Activated CD4-positive, alpha-beta T cell treated with anti-CD3 and anti-CD28 coated beads, Interleukin-2, amount 10 ng/mL, durations not matched to agents 7 days and 5 days (primary cell): Measurements from ENCODE around the gene IL18BP. TPM values are rescaled to one million over a fixed set of nuclear protein-coding genes. Genes with fewer than 3 reads are reported as not detected.

Experiments used
- CTCF ChIA-PET: fragments of 350-600 bp; sonication (Branson Sonifier 250); formaldehyde crosslinking; loops from one replicate; lab custom pipeline; 2021; ENCODE audit warnings: antibody characterized with exemption; lab: Charles Lee
- POLR2A ChIA-PET: fragments of 350-600 bp; sonication (Branson Sonifier 250); formaldehyde crosslinking; loops from one replicate; lab custom pipeline; 2021; ENCODE audit warnings: antibody characterized with exemption; lab: Charles Lee
- DNase-seq: peaks from one replicate; pipeline ENCODE4 v3.0.0-alpha.2; 2020
- H3K27ac Mint-ChIP-seq: one replicate; pipeline ENCODE4 v1.8.0; 2021; ENCODE audit warnings: mild to moderate bottlenecking, moderate library complexity, mixed read lengths
- H3K27me3 Mint-ChIP-seq: one replicate; pipeline ENCODE4 v1.8.0; 2021; ENCODE audit warnings: mixed read lengths
- H3K36me3 Mint-ChIP-seq: one replicate; pipeline ENCODE4 v1.8.0; 2021; ENCODE audit warnings: low read depth, mixed read lengths
- H3K4me1 Mint-ChIP-seq: one replicate; pipeline ENCODE4 v1.8.0; 2021; ENCODE audit warnings: mixed read lengths
- H3K4me3 Mint-ChIP-seq: one replicate; pipeline ENCODE4 v1.8.0; 2021; ENCODE audit warnings: mild to moderate bottlenecking, moderate library complexity, mixed read lengths
- H3K9me3 Mint-ChIP-seq: one replicate; pipeline ENCODE4 v1.8.0; 2021; ENCODE audit warnings: mixed read lengths
- total RNA-seq, 2 experiments: library from RNA; stranded (reverse); gene quantifications; one replicate each; pipeline ENCODE4 v1.2.3, GENCODE V29; 2021

The IL18BP gene
- total RNA-seq, 2 experiments from 2014 or later = 15.3 to 16.5 TPM

DNA sequence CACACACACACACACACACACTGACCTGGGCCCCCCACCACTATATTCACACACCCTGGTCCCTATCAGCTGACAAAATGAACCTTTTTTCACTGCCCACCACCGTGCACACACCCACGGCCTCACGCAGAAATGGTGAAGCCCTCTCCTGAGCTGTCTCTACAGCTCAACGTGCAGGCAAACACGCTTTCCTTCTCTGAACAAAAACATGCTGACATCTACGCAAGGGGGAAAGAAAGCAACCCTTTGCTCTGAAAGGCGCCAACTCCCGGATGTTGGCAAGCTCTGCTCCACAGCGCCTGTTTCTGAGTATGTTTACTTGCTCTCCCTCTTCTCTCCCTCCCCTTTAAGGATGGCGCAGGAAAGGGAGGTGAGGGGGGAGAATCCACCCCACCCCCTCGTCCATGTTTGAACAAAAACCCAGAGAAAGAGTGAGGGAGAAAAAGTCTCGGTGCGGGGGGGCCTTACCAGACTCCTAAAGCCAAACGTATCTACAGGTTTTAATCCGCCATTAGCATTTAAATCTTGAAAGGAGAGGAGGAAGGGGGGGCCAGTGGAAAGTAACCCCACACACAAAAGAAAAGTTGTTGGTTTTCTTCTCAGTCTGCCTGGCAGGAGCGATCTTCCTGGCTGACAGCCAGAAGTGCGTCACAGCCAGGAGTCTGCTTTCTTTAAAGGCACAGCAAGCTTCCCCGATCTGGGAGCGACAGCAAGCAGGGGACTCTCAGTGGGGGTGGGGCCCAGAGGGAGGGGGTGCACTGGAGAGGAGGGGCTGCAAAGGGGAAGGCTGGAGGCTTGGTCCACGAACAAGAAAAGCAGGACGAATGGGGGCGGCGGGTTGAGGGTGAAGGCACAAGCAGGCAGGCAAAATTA, 42.0 kb downstream of the IL18BP start:
- CTCF ChIA-PET = interaction anchor here (0.7 to 2.9 kb wide), 10 partner anchors 8 to 181 kb away, joined by 3 to 18 read pairs (median 4); no protein-coding TSS in a partner anchor

GRCh38 chr11:72041364-72042063, 42.8 kb downstream of the IL18BP start:
- Mint-ChIP-seq H3K27me3 (no peaks in the 10 kb centered on the region), H3K36me3 (peaks cover 16% of the 10 kb centered on the region), H3K9me3 (no peaks in the 10 kb centered on the region), H3K4me1 (peaks cover 34% of the 10 kb centered on the region), H3K4me3 (no peak overlapping the region), H3K27ac (no peak overlapping the region)
- CTCF ChIA-PET = interaction anchor here (1.5 to 2.9 kb wide), 2 partner anchors 10 to 16 kb away, joined by 7 to 18 read pairs; no protein-coding TSS in a partner anchor
- DNase-seq = peak; percentile 34
- POLR2A ChIA-PET = no interaction called here

More for the DNA sequence above, 42.0 kb downstream of the IL18BP start:
- Mint-ChIP-seq H3K4me1 (peaks cover 39% of the 10 kb centered on the region), H3K4me3 (no peak overlapping the region), H3K9me3 (no peaks in the 10 kb centered on the region), H3K27me3 (no peaks in the 10 kb centered on the region), H3K36me3 (peaks cover 21% of the 10 kb centered on the region), H3K27ac (no peak overlapping the region)
- POLR2A ChIA-PET = interaction anchor here (0.8 kb wide), 1 partner anchor 42 kb away, joined by 3 read pairs; the partner anchor contains the start of gene IL18BP
- peak; percentile 79 for DNase-seq

GRCh38 chr11:72042064-72042745, 43.5 kb downstream of the IL18BP start:
- DNase-seq = no peak
- Mint-ChIP-seq H3K36me3 (peaks cover 14% of the 10 kb centered on the region), H3K4me3 (no peak overlapping the region), H3K27me3 (no peaks in the 10 kb centered on the region), H3K9me3 (no peaks in the 10 kb centered on the region), H3K27ac (no peak overlapping the region), H3K4me1 (peaks cover 28% of the 10 kb centered on the region)
- ChIA-PET POLR2A (no interaction called here), CTCF (interaction anchor here (0.9 kb wide), 1 partner anchor 59 kb away, joined by 3 read pairs; no protein-coding TSS in a partner anchor)

DNA sequence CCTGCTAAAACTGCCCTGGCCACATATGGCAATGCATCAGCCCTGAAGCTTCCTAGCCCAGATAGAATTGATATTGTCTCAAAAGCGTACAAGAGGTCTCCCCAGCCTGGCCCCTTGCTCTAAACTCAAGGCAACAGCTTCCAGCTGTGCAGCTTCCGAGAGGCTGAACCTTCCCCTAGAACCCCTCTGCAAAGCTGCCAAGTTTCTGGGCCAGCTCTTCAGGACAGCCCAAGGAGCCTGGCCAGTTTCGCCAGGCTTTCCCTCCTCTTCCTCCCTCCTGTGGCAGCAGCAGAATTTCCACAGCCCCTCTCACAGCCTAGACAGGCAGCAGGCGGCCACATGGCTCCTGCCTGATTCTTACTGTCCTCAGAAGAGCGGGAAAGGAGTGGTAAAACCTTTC, 47.1 kb downstream of the IL18BP start:
- CTCF ChIA-PET = interaction anchor here (0.7 to 1.7 kb wide), 3 partner anchors 19 to 32 kb away, joined by 3 to 5 read pairs (median 3); no protein-coding TSS in a partner anchor
- POLR2A ChIA-PET = no interaction called here
- Mint-ChIP-seq H3K36me3 (peaks cover 19% of the 10 kb centered on the region), H3K4me3 (no peak overlapping the region), H3K4me1 (peaks cover 28% of the 10 kb centered on the region), H3K27ac (no peak overlapping the region), H3K9me3 (no peaks in the 10 kb centered on the region), H3K27me3 (no peaks in the 10 kb centered on the region)
- no peak for DNase-seq

GRCh38 chr11:72048766-72049460, 50.2 kb downstream of the IL18BP start:
- H3K9me3 Mint-ChIP-seq = no peaks in the 10 kb centered on the region

More at GRCh38 chr11:72048766-72049460, 50.2 kb downstream of the IL18BP start:
- ChIA-PET POLR2A (no interaction called here), CTCF (interaction anchor here (1.2 to 2.6 kb wide), 8 partner anchors 7 to 44 kb away, joined by 3 to 11 read pairs (median 6); no protein-coding TSS in a partner anchor)
- Mint-ChIP-seq H3K36me3 (peaks cover 19% of the 10 kb centered on the region), H3K4me3 (no peak overlapping the region), H3K4me1 (peaks cover 6% of the 10 kb centered on the region), H3K27me3 (no peaks in the 10 kb centered on the region), H3K27ac (no peak overlapping the region)
- DNase-seq = no peak

Other genes with a start within 250 kb of the IL18BP start
- gene DEFB108B, start 165.7 kb upstream of the IL18BP start, total RNA-seq = not detected
- not detected for gene DEFB131B, start 120.5 kb upstream of the IL18BP start, total RNA-seq
- gene XNDC1N, start 70.3 kb upstream of the IL18BP start, total RNA-seq = 10 to 100 TPM; 15.5 to 18.7 TPM
- gene RNF121, start 69.9 kb upstream of the IL18BP start, total RNA-seq = 10 to 100 TPM; 23.8 to 26.4 TPM
- 100 to 1,000 TPM; 217 to 227 TPM for gene NUMA1, start 81.6 kb downstream of the IL18BP start, total RNA-seq
- gene LRRC51, start 81.9 kb downstream of the IL18BP start, total RNA-seq = 1 to 10 TPM; 9.3 to 9.5 TPM
- gene LAMTOR1, start 104.4 kb downstream of the IL18BP start, total RNA-seq = 10 to 100 TPM; 68.1 to 70.4 TPM
- not detected for gene TOMT, start 107.0 kb downstream of the IL18BP start, total RNA-seq
- 10 to 100 TPM; 74.5 to 79.6 TPM for gene ANAPC15, start 113.8 kb downstream of the IL18BP start, total RNA-seq
- not detected for gene FOLR3, start 136.8 kb downstream of the IL18BP start, total RNA-seq
- not detected for gene FOLR1, start 193.2 kb downstream of the IL18BP start, total RNA-seq
- not detected for gene FOLR2, start 217.9 kb downstream of the IL18BP start, total RNA-seq
- 100 to 1,000 TPM; 112 to 122 TPM for gene INPPL1, start 225.9 kb downstream of the IL18BP start, total RNA-seq
- not detected for gene PHOX2A, start 245.3 kb downstream of the IL18BP start, total RNA-seq